Measurements from ENCODE around the gene MAPT.

MAPT gene

GRCh38 chr17:45851464-45851863 lies 42.9 kb upstream of the MAPT start:
- no peak for TF ChIP-seq CTCF (IDR thresholded peaks at IDR 0.05; ENCODE audit: low read length, missing control alignments)
- no peak for DNase-seq (ENCODE audit: low read depth)

GRCh38 chr17:45851873-45852272 lies 42.5 kb upstream of the MAPT start:
- TF ChIP-seq CTCF (IDR thresholded peaks at IDR 0.05; ENCODE audit: low read length, missing control alignments), result no peak
- DNase-seq (ENCODE audit: low read depth), result no peak
- no peak overlapping the region for H3K4me3 ChIP-seq (replicated peaks; ENCODE audit: low read depth, low read length)

More at GRCh38 chr17:45851464-45851863, 42.9 kb upstream of the MAPT start:
- no peak overlapping the region for H3K4me3 ChIP-seq (replicated peaks; ENCODE audit: low read depth, low read length)

- H3K4me3 ChIP-seq (replicated peaks; ENCODE audit: low read depth, low read length), result no peak overlapping the region
- peak; percentile 95 for TF ChIP-seq CTCF (IDR thresholded peaks at IDR 0.05; ENCODE audit: low read length, missing control alignments)
- DNase-seq (ENCODE audit: low read depth), result peak; percentile 66
These were observed 41.6 kb upstream of the MAPT start for GRCh38 chr17:45852535-45853297.

GRCh38 chr17:45854209-45854608 lies 40.1 kb upstream of the MAPT start:
- DNase-seq (ENCODE audit: low read depth), result no peak
- no peak overlapping the region for H3K4me3 ChIP-seq (replicated peaks; ENCODE audit: low read depth, low read length)
- no peak for TF ChIP-seq CTCF (IDR thresholded peaks at IDR 0.05; ENCODE audit: low read length, missing control alignments)

DNA sequence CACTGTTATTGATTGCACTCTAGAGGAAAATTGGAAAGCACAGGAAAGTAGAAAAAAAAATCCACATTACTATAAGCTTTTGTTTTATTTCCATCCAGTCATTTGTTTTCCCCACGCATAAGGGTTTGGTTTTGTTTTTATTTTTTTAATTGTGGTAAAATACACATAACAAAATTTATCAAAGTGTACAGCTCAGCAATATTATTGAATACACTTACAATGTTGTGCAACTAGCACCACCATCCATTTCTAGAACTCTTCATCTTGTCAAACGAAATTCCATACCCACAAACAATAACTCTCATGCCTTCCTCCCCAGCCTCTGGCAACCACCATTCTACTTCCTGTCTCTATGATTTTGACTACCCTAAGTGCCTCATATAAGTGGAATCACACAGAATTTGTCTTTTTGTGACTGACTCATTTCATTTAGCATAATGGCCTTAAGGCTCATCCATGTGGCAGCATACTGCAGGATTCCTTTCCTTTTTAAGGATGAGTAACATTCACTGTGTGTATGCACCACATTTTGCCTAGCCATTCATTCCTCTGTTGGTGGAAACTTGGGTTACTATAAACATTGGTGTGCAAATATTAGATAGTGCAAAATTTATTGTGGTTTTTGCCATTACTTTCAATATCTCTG lies 38.5 kb upstream of the MAPT start:
- no peak for TF ChIP-seq CTCF (IDR thresholded peaks at IDR 0.05; ENCODE audit: low read length, missing control alignments)
- no peak for DNase-seq (ENCODE audit: low read depth)
- no peak overlapping the region for H3K4me3 ChIP-seq (replicated peaks; ENCODE audit: low read depth, low read length)

DNA sequence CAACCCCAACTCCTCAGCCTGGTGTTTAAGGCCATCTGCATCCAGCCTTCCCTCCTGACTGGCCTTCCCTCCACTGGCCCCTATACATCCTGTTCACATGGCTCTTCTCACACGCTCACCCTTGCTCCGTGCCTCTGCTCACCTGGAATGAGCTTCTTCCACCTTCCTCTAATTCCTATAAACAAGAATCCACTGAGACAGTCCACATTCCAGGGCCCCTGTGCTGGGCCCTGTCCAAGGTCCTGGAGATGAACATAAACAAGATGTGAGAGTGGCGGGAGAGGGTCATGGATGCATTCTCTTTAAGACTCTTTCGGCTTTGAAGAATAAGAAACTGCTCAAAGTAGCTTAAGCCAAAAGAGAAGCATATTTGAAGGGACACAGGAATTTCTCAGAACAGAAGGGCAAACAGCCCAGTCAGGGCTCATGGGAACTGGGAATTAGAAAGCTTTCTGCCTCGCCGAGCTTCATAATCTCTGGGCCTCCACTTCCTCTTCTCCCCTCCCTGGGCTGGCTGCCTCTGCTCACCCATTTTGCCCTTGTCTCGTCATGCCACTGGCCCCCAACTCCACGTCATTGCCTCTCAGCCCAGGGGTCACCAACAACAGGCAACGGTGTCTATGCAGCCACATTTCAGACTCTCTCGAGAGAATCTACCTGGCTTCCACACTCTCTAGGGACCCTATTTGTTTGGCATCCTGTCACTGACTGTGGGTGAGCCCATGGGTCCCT lies 36.2 kb upstream of the MAPT start:
- peak; percentile 51 for DNase-seq (ENCODE audit: low read depth)
- no peak for TF ChIP-seq CTCF (IDR thresholded peaks at IDR 0.05; ENCODE audit: low read length, missing control alignments)
- no peak overlapping the region for H3K4me3 ChIP-seq (replicated peaks; ENCODE audit: low read depth, low read length)
